Endothelial cell (in vitro differentiated cells): ENCODE measurements around the gene PES1. TPM values are rescaled to one million over a fixed set of nuclear protein-coding genes. Genes with fewer than 3 reads are reported as not detected.
"Not testable (repeated sequence)": the region's sequence is repeated elsewhere in the genome, so short reads cannot be mapped to it uniquely, and the experiment has no call there.

Experiments
- DNase-seq: peaks from one replicate; pipeline ENCODE4 v3.0.0; 2021; ENCODE audit warnings: low spot score
- H3K27ac Mint-ChIP-seq: one replicate; pipeline ENCODE4 v1.8.0; 2021; ENCODE audit warnings: mixed read lengths, inconsistent platforms; ENCODE audit not compliant: unreplicated experiment
- H3K27me3 Mint-ChIP-seq: one replicate; pipeline ENCODE4 v1.8.0; 2021; ENCODE audit warnings: mild to moderate bottlenecking, moderate library complexity, mixed read lengths, inconsistent platforms; ENCODE audit not compliant: unreplicated experiment
- H3K36me3 Mint-ChIP-seq: one replicate; pipeline ENCODE4 v1.8.0; 2021; ENCODE audit warnings: mild to moderate bottlenecking, low read depth, mixed read lengths, inconsistent platforms; ENCODE audit not compliant: unreplicated experiment
- H3K4me1 Mint-ChIP-seq: one replicate; pipeline ENCODE4 v1.8.0; 2021; ENCODE audit warnings: mild to moderate bottlenecking, mixed read lengths, inconsistent platforms; ENCODE audit not compliant: unreplicated experiment
- H3K4me3 Mint-ChIP-seq: one replicate; pipeline ENCODE4 v1.8.0; 2021; ENCODE audit warnings: mild to moderate bottlenecking, mixed read lengths, inconsistent platforms; ENCODE audit not compliant: unreplicated experiment
- H3K9me3 Mint-ChIP-seq: one replicate; pipeline ENCODE4 v1.8.0; 2021; ENCODE audit warnings: mixed read lengths, inconsistent platforms; ENCODE audit not compliant: unreplicated experiment
- total RNA-seq: library from RNA; stranded (reverse); fragmentation: NEBNext Ultra II Directional; extraction: Animal tissue kit (Norgen Biotek cat#: 25700); gene quantifications from one replicate; pipeline ENCODE4 v1.2.1, GENCODE V29; 2021; ENCODE audit not compliant: unreplicated experiment
- TF ChIP-seq, protein P1 (sequence below): fragments of 200-600 bp; sonication (generic); IDR thresholded peaks from one replicate; pipeline ENCODE4 v1.5.0; 2021; ENCODE audit warnings: antibody characterized with exemption; ENCODE audit not compliant: unreplicated experiment

Gene PES1
- total RNA-seq, 1 donor from 2014 or later = 84.0 TPM

DNA sequence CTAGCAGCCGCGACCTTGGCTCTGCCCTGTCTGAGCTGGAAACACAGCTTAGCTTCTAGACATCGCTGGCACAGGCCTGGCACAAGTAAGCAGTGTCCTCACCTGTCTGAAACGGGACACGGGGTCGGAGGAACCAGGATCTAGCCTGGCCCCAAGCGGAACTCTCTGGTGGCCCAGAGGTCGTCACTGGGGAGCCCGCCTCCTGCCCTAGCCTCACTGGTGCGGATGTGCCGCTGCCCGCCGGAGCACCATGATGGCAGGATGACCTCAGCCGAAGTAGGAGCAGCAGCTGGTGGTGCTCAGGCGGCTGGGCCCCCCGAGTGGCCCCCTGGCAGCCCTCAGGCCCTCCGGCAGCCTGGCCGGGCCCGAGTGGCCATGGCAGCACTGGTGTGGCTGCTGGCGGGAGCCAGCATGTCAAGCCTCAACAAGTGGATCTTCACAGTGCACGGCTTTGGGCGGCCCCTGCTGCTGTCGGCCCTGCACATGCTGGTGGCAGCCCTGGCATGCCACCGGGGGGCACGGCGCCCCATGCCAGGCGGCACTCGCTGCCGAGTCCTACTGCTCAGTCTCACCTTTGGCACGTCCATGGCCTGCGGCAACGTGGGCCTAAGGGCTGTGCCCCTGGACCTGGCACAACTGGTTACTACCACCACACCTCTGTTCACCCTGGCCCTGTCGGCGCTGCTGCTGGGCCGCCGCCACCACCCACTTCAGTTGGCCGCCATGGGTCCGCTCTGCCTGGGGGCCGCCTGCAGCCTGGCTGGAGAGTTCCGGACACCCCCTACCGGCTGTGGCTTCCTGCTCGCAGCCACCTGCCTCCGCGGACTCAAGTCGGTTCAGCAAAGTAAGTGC lies 44.7 kb upstream of the PES1 start:
- Mint-ChIP-seq H3K4me3 (peak overlapping the region; percentile 86), H3K36me3 (no peaks in the 10 kb centered on the region), H3K9me3 (no peaks in the 10 kb centered on the region), H3K27me3 (peaks cover 4% of the 10 kb centered on the region), H3K4me1 (peaks cover 7% of the 10 kb centered on the region), H3K27ac (no peak overlapping the region)
- DNase-seq = peak; percentile 9
- TF ChIP-seq, protein P1, sequence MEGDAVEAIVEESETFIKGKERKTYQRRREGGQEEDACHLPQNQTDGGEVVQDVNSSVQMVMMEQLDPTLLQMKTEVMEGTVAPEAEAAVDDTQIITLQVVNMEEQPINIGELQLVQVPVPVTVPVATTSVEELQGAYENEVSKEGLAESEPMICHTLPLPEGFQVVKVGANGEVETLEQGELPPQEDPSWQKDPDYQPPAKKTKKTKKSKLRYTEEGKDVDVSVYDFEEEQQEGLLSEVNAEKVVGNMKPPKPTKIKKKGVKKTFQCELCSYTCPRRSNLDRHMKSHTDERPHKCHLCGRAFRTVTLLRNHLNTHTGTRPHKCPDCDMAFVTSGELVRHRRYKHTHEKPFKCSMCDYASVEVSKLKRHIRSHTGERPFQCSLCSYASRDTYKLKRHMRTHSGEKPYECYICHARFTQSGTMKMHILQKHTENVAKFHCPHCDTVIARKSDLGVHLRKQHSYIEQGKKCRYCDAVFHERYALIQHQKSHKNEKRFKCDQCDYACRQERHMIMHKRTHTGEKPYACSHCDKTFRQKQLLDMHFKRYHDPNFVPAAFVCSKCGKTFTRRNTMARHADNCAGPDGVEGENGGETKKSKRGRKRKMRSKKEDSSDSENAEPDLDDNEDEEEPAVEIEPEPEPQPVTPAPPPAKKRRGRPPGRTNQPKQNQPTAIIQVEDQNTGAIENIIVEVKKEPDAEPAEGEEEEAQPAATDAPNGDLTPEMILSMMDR = no peak

DNA sequence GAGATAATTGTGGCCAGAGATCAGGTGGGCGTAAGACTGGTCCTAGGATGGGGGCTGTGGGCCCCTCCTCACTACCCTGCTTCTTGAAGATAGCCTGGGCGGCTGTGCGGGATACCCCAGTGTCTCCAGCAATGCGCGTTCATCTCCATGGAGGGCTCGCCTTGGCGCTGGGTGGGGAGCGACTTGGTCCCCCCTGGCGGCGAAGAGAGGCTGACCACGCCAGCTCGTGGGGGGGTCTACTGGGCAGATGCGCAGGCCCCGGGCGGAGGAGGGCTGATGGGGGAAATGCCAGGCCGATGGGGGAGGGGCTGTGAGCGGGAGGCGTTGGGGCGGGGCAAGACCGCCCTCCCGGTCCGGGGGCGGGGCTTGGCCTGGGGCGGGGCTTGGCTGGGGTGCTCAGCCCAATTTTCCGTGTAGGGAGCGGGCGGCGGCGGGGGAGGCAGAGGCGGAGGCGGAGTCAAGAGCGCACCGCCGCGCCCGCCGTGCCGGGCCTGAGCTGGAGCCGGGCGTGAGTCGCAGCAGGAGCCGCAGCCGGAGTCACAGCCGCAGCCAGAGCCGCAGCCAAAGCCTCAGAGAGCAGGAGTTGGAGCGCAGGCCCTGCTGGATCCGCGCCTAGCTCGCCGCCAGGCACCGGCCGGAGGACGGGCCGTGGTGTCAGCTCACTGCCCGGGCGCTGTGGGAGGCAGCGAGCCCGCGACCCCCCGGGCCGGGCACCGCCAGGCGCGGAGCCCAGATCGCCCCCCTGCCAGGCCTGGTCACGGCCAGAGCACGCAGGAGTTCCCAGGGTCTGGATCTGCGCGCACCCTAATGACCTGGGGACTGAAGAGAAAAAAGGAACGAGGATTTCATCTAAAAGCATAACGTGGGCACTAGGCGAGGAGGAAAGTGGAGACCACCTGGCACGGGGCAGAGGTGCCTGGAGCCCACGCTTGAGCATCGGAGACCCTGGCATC lies 43.8 kb upstream of the PES1 start, which contains the start of gene SLC35E4:
Gene SLC35E4, plus strand, starts transcription at position 509 of the 953 bp plus-strand sequence. CDS start 670 bp downstream, outside the sequence.
- H3K36me3 Mint-ChIP-seq = no peaks in the 10 kb centered on the region
- peak within 1 kb of the TSS; percentile 86 for H3K4me3 Mint-ChIP-seq
- peaks cover 7% of the 10 kb centered on the region for H3K4me1 Mint-ChIP-seq
- peaks cover 4% of the 10 kb centered on the region for H3K27me3 Mint-ChIP-seq
- DNase-seq = peak; percentile 94
- H3K9me3 Mint-ChIP-seq = no peaks in the 10 kb centered on the region
- peak within 1 kb of the TSS; percentile 67 for H3K27ac Mint-ChIP-seq
- TF ChIP-seq, protein P1 = no peak

DNA sequence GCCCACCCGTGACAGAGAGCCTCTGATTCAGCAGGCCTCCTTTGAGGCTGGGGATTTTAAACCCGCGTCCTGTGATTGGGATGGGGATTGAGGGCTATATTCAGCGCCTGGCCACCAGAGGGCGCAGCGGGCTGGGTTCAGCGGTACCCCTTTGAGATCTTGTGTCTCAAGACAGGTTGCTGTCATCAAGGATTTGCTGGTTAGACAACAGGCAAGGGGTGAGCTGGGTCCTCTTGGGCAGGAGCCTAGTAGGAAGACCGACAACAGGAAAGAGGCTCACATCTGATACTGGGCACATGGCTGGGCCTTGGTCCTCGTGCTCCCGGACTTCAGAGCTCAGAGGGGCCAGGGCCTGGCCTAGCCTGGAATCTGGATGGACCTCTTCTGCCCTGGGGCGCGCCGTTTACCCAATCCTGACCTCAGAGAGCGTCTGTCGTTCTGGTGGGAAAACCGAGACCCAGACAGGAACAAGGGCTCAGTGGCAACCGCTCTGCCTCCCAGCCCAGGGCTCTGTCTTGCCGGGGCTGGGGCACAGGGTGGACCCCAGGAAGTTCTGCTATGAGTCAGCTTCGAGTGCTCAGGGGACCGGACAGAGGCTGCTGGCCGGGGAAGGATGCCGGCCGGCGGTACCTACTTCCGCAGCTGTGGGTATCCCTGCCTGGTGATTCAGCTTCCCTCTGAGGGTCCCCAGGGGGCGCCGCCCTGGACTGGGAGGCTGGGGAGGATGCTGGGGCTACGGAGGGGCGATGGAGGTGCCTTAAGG lies 42.9 kb upstream of the PES1 start:
- TF ChIP-seq, protein P1 = peak; percentile 97
- Mint-ChIP-seq H3K36me3 (no peaks in the 10 kb centered on the region), H3K9me3 (no peaks in the 10 kb centered on the region), H3K4me1 (peaks cover 7% of the 10 kb centered on the region), H3K27me3 (peaks cover 4% of the 10 kb centered on the region), H3K27ac (peak overlapping the region; percentile 67), H3K4me3 (no peak overlapping the region)
- peak; percentile 90 for DNase-seq

DNA sequence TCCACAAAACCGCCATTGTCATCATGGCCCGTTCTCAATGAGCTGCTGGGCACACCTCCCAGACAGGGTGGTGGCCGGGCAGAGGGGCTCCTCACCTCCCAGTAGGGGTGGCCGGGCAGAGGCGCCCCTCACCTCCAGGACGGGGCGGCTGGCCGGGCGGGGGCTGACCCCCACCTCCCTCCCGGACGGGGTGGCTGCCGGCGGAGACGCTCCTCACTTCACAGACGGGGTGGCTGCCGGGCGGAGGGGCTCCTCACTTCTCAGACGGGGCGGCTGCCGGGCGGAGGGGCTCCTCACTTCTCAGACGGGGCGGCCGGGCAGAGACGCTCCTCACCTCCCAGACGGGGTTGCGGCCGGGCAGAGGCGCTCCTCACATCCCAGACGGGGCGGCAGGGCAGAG lies 39.8 kb upstream of the PES1 start:
- not testable (repeated sequence) for H3K27me3 Mint-ChIP-seq, H3K4me3 Mint-ChIP-seq, H3K4me1 Mint-ChIP-seq, H3K36me3 Mint-ChIP-seq, H3K9me3 Mint-ChIP-seq, DNase-seq, H3K27ac Mint-ChIP-seq

DNA sequence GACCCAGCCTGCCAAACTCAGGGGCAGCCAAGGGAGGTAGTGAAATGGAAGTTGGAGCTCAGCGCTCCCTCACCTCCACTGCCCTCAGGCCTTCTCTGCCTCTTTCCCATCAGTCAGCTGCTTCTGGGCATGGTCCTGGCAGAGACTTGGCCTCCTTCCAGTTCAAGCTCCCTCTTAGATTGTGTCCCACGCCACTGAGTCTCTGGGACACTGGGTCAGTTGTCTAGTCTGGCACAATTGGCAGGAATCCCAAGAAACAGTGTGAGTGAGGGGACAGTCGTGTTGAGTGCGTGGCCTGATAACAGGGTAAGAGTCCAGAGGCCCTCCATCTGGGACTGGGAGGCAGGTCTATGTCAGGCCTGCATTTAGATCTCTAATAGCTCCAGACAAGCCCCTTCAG lies 36.8 kb upstream of the PES1 start:
- H3K36me3 Mint-ChIP-seq = peaks cover 5% of the 10 kb centered on the region
- peaks cover 5% of the 10 kb centered on the region for H3K4me1 Mint-ChIP-seq
- no peak overlapping the region for H3K4me3 Mint-ChIP-seq
- no peak for DNase-seq
- no peaks in the 10 kb centered on the region for H3K9me3 Mint-ChIP-seq
- TF ChIP-seq, protein P1 = no peak
- H3K27ac Mint-ChIP-seq = no peak overlapping the region
- no peaks in the 10 kb centered on the region for H3K27me3 Mint-ChIP-seq
